NCI-H2107 treated with DMSO at 0.1 percent for 48 hours (cell line): ENCODE measurements around the gene CCDC185.
"Not testable (repeated sequence)": the region's sequence is repeated elsewhere in the genome, so short reads cannot be mapped to it uniquely, and the experiment has no call there.

Source experiments
- DNase-seq: peaks from one replicate; lab custom pipeline; 2025; ENCODE audit not compliant: unreplicated experiment; lab: John Stamatoyannopoulos, UW

CCDC185 gene

GRCh38 chr1:223394242-223394641 is 1.0 kb downstream of the CCDC185 start:
- DNase-seq = no peak

GRCh38 chr1:223394706-223395105 is 1.5 kb downstream of the CCDC185 start:
- DNase-seq = no peak

GRCh38 chr1:223399393-223399792 is 6.2 kb downstream of the CCDC185 start:
- not testable (repeated sequence) for DNase-seq

- no peak for DNase-seq
These were observed 8.9 kb downstream of the CCDC185 start for GRCh38 chr1:223401873-223402789.

GRCh38 chr1:223402790-223403142 is 9.6 kb downstream of the CCDC185 start:
- no peak for DNase-seq

- DNase-seq = no peak
These were observed 10.1 kb downstream of the CCDC185 start for GRCh38 chr1:223403184-223403815.

- DNase-seq = no peak
These were observed 12.3 kb downstream of the CCDC185 start for GRCh38 chr1:223405507-223405906.

- DNase-seq = no peak
These were observed 16.8 kb downstream of the CCDC185 start for GRCh38 chr1:223410036-223410435.

- no peak for DNase-seq
These were observed 18.1 kb downstream of the CCDC185 start for GRCh38 chr1:223411309-223411708.

- no peak for DNase-seq
These were observed 18.5 kb downstream of the CCDC185 start for GRCh38 chr1:223411710-223412109.

GRCh38 chr1:223413216-223413615 is 20.0 kb downstream of the CCDC185 start:
- DNase-seq = no peak

GRCh38 chr1:223417444-223417843 is 24.2 kb downstream of the CCDC185 start:
- no peak for DNase-seq

- no peak for DNase-seq
These were observed 24.9 kb downstream of the CCDC185 start for GRCh38 chr1:223417903-223418663.

GRCh38 chr1:223419115-223419514 is 25.9 kb downstream of the CCDC185 start:
- no peak for DNase-seq

GRCh38 chr1:223419561-223419960 is 26.3 kb downstream of the CCDC185 start:
- DNase-seq = no peak

GRCh38 chr1:223421025-223421424 is 27.8 kb downstream of the CCDC185 start:
- no peak for DNase-seq

- DNase-seq = no peak
These were observed 28.5 kb downstream of the CCDC185 start for GRCh38 chr1:223421676-223422075.

GRCh38 chr1:223422911-223423310 is 29.7 kb downstream of the CCDC185 start:
- DNase-seq = no peak

- no peak for DNase-seq
These were observed 30.5 kb downstream of the CCDC185 start for GRCh38 chr1:223423641-223424233.

- no peak for DNase-seq
These were observed 32.3 kb downstream of the CCDC185 start for GRCh38 chr1:223425550-223425949.

- DNase-seq = no peak
These were observed 33.7 kb downstream of the CCDC185 start for GRCh38 chr1:223426936-223427335.
